Endothelial cell of umbilical vein (primary cell): ENCODE results near the gene ITSN1. TPM values are rescaled to one million over a fixed set of nuclear protein-coding genes. Genes with fewer than 3 reads are reported as not detected.

Experiments
- BruUV-seq: library from RNA; stranded (reverse); fragments of 400-500 nt; replicated peaks from 2 replicates; lab custom pipeline; 2021; lab: Mats Ljungman, UMichigan
- CTCF ChIA-PET: fragments of 300-600, 350-600 bp; sonication (Branson Sonifier 250); formaldehyde crosslinking; loops from one replicate; lab custom pipeline; 2021; ENCODE audit warnings: antibody characterized with exemption, inconsistent platforms; lab: Charles Lee
- POLR2A ChIA-PET: fragments of 300-600, 350-600 bp; sonication (Branson Sonifier 250); formaldehyde crosslinking; loops from one replicate; lab custom pipeline; 2021; ENCODE audit warnings: antibody characterized with exemption, inconsistent platforms; lab: Charles Lee
- DNase-seq: peaks from one replicate; pipeline ENCODE4 v3.0.0-alpha.2; 2011; ENCODE audit warnings: low read depth, low spot score
- FAIRE-seq: peaks from 2 replicates; lab custom pipeline; 2011; peaks lifted over from hg19 to GRCh38; lab: Jason Lieb, UNC
- H2AFZ ChIP-seq: 2 replicates; pipeline ENCODE4 v1.6.0; 2012; ENCODE audit warnings: low read depth, low read length, control low read depth, inconsistent platforms
- H3K27ac ChIP-seq: 2 replicates; pipeline ENCODE4 v1.5.1; 2011; ENCODE audit warnings: low read depth, mild to moderate bottlenecking, control low read depth, low read length, moderate library complexity; ENCODE audit not compliant: insufficient read depth
- H3K27me3 ChIP-seq, 2 experiments: 2 replicates each; pipeline versions ENCODE4 v1.6.0 to v1.6.1; 2011; ENCODE audit warnings: low read length in 2 of 2, mixed read lengths in 1 of 2; ENCODE audit not compliant: control insufficient read depth in 2 of 2, insufficient read depth in 2 of 2
- H3K36me3 ChIP-seq, 2 experiments: 2 replicates in 1 of 2; 3 replicates in 1 of 2; pipeline ENCODE4 v1.5.1; 2011; ENCODE audit warnings: low read length in 2 of 2, mild to moderate bottlenecking in 1 of 2, moderate library complexity in 1 of 2; ENCODE audit not compliant: control insufficient read depth in 2 of 2, insufficient read depth in 2 of 2; ENCODE audit errors: extremely low read depth in 1 of 2
- H3K4me1 ChIP-seq: 3 replicates; pipeline ENCODE4 v1.5.1; 2011; ENCODE audit warnings: mild to moderate bottlenecking, low read length; ENCODE audit not compliant: control insufficient read depth, insufficient read depth; ENCODE audit errors: extremely low read depth
- H3K4me2 ChIP-seq: 2 replicates; pipeline ENCODE4 v1.6.1; 2011; ENCODE audit warnings: low read length, control low read depth, mixed read lengths; ENCODE audit not compliant: insufficient read depth
- H3K4me3 ChIP-seq, 3 experiments: fragments of 200-600 bp in 1 of 3; sonication (generic), shearing (Covaris generic) in 1 of 3; replicated peaks in 1 of 3; 2 replicates each; pipeline ENCODE4 v1.5.1; 2011 to 2016; ENCODE audit warnings: control low read depth in 3 of 3, low read length in 3 of 3, mild to moderate bottlenecking in 2 of 3, inconsistent platforms in 1 of 3, low read depth in 1 of 3, moderate library complexity in 1 of 3; ENCODE audit not compliant: insufficient read depth in 1 of 3
- H3K79me2 ChIP-seq: 2 replicates; pipeline ENCODE4 v1.6.0; 2012; ENCODE audit warnings: low read length, inconsistent platforms; ENCODE audit not compliant: control insufficient read depth, insufficient read depth
- H3K9ac ChIP-seq: replicated peaks from 2 replicates; pipeline ENCODE3; 2011; ENCODE audit warnings: low read length, control low read depth; ENCODE audit not compliant: insufficient read depth; ENCODE audit errors: extremely low read depth
- H3K9me1 ChIP-seq: replicated peaks from 3 replicates; pipeline ENCODE4 v1.6.0; 2011; ENCODE audit warnings: mild to moderate bottlenecking, low read length; ENCODE audit not compliant: control insufficient read depth, insufficient read depth; ENCODE audit errors: extremely low read depth
- H3K9me3 ChIP-seq: replicated peaks from 2 replicates; pipeline ENCODE4 v1.5.1; 2012; ENCODE audit warnings: low read length, inconsistent platforms; ENCODE audit not compliant: control insufficient read depth, insufficient read depth
- H4K20me1 ChIP-seq: replicated peaks from 2 replicates; pipeline ENCODE3; 2011; ENCODE audit warnings: mild to moderate bottlenecking, low read length; ENCODE audit not compliant: control insufficient read depth, insufficient read depth; ENCODE audit errors: extremely low read depth
- CTCF ChIP-seq, 2 donors: IDR thresholded peaks; 1 replicate in 1 of 2; 2 replicates in 1 of 2; pipeline ENCODE4 v1.5.1; 2011; ENCODE audit warnings: low read length in 2 of 2, mild to moderate bottlenecking in 2 of 2, moderate library complexity in 2 of 2, control low read depth in 1 of 2, inconsistent platforms in 1 of 2, low read depth in 1 of 2; ENCODE audit not compliant: insufficient read depth in 1 of 2; ENCODE audit errors: extremely low read depth in 1 of 2
- EZH2 ChIP-seq: IDR thresholded peaks from 2 replicates; pipeline ENCODE4 v1.6.1; 2012; ENCODE audit warnings: borderline replicate concordance, low read depth, mild to moderate bottlenecking, moderate library complexity, low read length, inconsistent platforms; ENCODE audit not compliant: severe bottlenecking
- FOS ChIP-seq: IDR thresholded peaks from 2 replicates; pipeline ENCODE4 v1.6.1; 2011; ENCODE audit warnings: mild to moderate bottlenecking, low read length, moderate library complexity, borderline replicate concordance; ENCODE audit not compliant: insufficient read depth
- GATA2 ChIP-seq: IDR thresholded peaks from 2 replicates; pipeline ENCODE4 v1.7.0; 2011; ENCODE audit warnings: low read depth, mild to moderate bottlenecking, moderate library complexity, mixed read lengths, low read length; ENCODE audit not compliant: insufficient read length, insufficient read depth
- JUN ChIP-seq: IDR thresholded peaks from 2 replicates; pipeline ENCODE4 v1.6.1; 2011; ENCODE audit warnings: borderline replicate concordance, low read depth; ENCODE audit not compliant: insufficient read length, insufficient read depth
- MAX ChIP-seq: IDR thresholded peaks from 2 replicates; pipeline ENCODE4 v1.6.1; 2011; ENCODE audit not compliant: insufficient read depth, insufficient read length
- MYC ChIP-seq: IDR thresholded peaks from one replicate; pipeline ENCODE4 v1.6.1; 2011; ENCODE audit warnings: mild to moderate bottlenecking, low read depth, low read length
- POLR2A ChIP-seq: IDR thresholded peaks from 2 replicates; pipeline ENCODE4 v1.6.1; 2012; ENCODE audit warnings: low read depth, mild to moderate bottlenecking, control low read depth, low read length
- POLR2AphosphoS5 ChIP-seq: IDR thresholded peaks from 2 replicates; pipeline ENCODE4 v1.6.1; 2012; ENCODE audit warnings: low read depth, mild to moderate bottlenecking, control low read depth, low read length, moderate library complexity; ENCODE audit not compliant: insufficient read depth
- dilution Hi-C: fragments of 300-500 bp; cut with MboI; formaldehyde crosslinking; loops from one replicate; pipeline ENCODE4 v1.15.0; 2019; ENCODE audit warnings: low sequenced_read_pairs; ENCODE audit not compliant: extremely low pct_ligation_motif_present
- intact Hi-C: fragments of 100-400 bp; cut with micrococcal nuclease; formaldehyde crosslinking; loops from one replicate; pipeline ENCODE4 v1.10.0; 2022
- polyA plus RNA-seq, 4 experiments: library from polyadenylated mRNA; depleted of rRNA in 3 of 4; stranded (reverse) in 3 of 4; unstranded in 1 of 4; fragments of >200 nt; gene quantifications; 2 replicates each; pipeline versions ENCODE4 v1.2.1 to v1.2.3, GENCODE V29; 2011 to 2012; ENCODE audit warnings: missing spikeins in 1 of 4
- total RNA-seq: library from RNA; stranded (reverse); gene quantifications from 2 replicates; pipeline ENCODE4 v1.2.3, GENCODE V29; 2021

ITSN1 gene
- total and polyA plus RNA-seq, 2 donors (not counting 3 experiments of a cell fraction or from before 2014, with no cell fraction given), result 72.2 to 86.8 TPM

- Histone ChIP-seq H3K9ac (no peak overlapping the region), H3K9me3 (no peaks in the 10 kb centered on the region), H3K27me3 (no peaks in the 10 kb centered on the region), H3K4me3 (no peak overlapping the region), H3K4me2 (no peak overlapping the region), H3K9me1 (no peaks in the 10 kb centered on the region), H3K4me1 (peaks cover 24% of the 10 kb centered on the region), H4K20me1 (no peaks in the 10 kb centered on the region), H3K27ac (no peak overlapping the region), H3K79me2 (no peaks in the 10 kb centered on the region), H3K36me3 (no peaks in the 10 kb centered on the region), H2AFZ (no peak overlapping the region)
- TF ChIP-seq MAX, result no peak
- no peak for TF ChIP-seq JUN
- no peak for TF ChIP-seq POLR2A
- no peak for TF ChIP-seq POLR2AphosphoS5
- no peak for TF ChIP-seq CTCF (IDR thresholded peaks at IDR 0.05; ENCODE audit: extremely low read depth in 1 of 2, insufficient read depth in 1 of 2, low read depth in 1 of 2, low read length in 2 of 2)
- TF ChIP-seq EZH2, result no peak
- no peak for TF ChIP-seq MYC
- no peak for TF ChIP-seq GATA2
- TF ChIP-seq FOS, result no peak
- CTCF ChIA-PET, result interaction anchor here (1.5 to 4.7 kb wide), 3 partner anchors 8 to 305 kb away, joined by 4 to 33 read pairs (median 8); partner anchors contain the start of gene DONSON
- no peak for DNase-seq
- POLR2A ChIA-PET, result no interaction called here
- FAIRE-seq, result no peak
- no TSS peak for BruUV-seq
- intact Hi-C loops (loop anchor here (1.0 to 5.0 kb wide), 5 partner anchors 57 to 351 kb away; partner anchors contain the start of genes GART, ITSN1 and SON), dilution Hi-C loops (no loop called here)
These were observed 251.6 kb downstream of the ITSN1 start for GRCh38 chr21:33893917-33894316.
